T47D (cell line): Measurements from ENCODE around the gene SH3PXD2B.
A peak's percentile ranks its signal among the peaks of the same experiment; 100 is the strongest.
"Not testable (repeated sequence)": the region's sequence is repeated elsewhere in the genome, so short reads cannot be mapped to it uniquely, and the experiment has no call there.

Experiments
- DNase-seq, 2 experiments: peaks; one replicate each; pipeline versions ENCODE4 v3.0.0 to v3.0.0-alpha.2; 2011 to 2012; ENCODE audit warnings: low read depth in 1 of 2, low spot score in 1 of 2
- JUND ChIP-seq: IDR thresholded peaks from 2 replicates; pipeline ENCODE4 v1.6.1; 2012; ENCODE audit warnings: low read depth
- in situ Hi-C: cut with HindIII; loops from 2 replicates; pipeline ENCODE4 v1.10.0; 2016; ENCODE audit warnings: low sequenced_read_pairs, low pct_unique_long_range_greater_than_20kb

The SH3PXD2B gene

DNA sequence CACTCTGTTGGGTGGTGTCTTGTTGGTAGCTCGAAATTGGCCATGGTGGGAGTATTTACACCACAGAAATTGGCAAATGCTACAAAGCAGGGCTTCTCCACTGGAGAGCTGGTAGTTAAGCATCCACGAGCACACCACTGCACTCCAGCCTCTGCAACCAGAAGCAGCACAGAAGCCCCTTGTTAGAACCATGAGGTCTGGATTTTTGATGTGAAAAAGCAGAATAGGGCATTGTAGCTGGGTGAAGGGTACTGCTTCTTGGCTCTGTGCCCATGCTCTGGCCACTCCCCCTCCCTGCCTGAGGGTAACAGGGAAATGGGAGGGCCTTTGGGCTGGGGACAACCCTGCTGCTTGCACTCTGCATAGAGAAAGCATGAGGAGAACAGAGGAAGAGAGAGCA lies 89.6 kb downstream of the SH3PXD2B start:
- DNase-seq: peak in 1 of 2 experiments; percentile 16
- TF ChIP-seq JUND: no peak
- in situ Hi-C loops: no loop called here

- TF ChIP-seq JUND: no peak
- DNase-seq: no peak
- in situ Hi-C loops: no loop called here
Observed at GRCh38 chr5:172362755-172363154, 91.6 kb downstream of the SH3PXD2B start.

- in situ Hi-C loops: no loop called here
- DNase-seq: peak in 1 of 2 experiments; percentile 20
- no peak for TF ChIP-seq JUND
Observed at GRCh38 chr5:172361566-172362238, 92.6 kb downstream of the SH3PXD2B start.

- in situ Hi-C loops: no loop called here
- DNase-seq: no peak
- TF ChIP-seq JUND: no peak
Observed at GRCh38 chr5:172358345-172358744, 96.0 kb downstream of the SH3PXD2B start.

DNA sequence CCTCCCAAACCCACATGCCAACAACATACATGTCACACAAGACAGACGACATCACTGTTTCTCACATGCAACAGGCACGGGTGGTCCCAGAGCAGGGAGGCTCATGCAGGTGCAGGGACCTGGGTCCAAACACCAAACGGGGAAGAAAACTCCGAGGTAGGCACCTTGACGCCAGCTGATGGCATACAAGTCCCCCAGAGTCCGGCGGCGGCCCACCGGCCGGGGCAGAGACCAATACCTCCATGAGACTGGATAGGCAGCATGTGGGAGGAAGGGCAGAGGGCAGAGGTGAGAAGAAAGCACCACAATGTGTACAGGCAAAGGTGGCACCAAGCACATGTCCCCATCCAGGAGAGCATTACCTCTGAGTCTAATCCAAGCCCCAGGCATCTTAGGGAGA lies 97.8 kb downstream of the SH3PXD2B start:
- in situ Hi-C loops: no loop called here
- DNase-seq: no peak
- no peak for TF ChIP-seq JUND

DNA sequence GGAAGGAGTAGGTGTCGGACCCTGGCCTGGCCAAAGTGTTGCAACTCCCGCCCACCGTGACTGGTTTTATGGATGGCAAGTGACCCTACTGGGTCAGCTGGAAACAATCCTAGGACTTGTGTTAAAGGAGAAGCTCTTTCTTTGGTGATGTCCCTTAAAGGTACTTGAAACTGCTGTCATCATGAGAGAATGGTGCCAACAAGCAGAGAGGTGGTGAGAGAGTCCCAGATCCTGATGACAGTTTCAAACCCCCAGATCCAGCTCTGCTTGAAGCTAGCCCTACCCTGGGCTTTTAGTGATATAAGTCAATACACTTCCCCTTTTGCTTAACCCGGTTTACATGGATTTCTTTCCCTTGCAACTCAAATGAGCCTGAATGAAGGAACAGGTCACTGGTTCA lies 98.3 kb downstream of the SH3PXD2B start:
- in situ Hi-C loops: no loop called here
- no peak for TF ChIP-seq JUND
- DNase-seq: no peak

DNA sequence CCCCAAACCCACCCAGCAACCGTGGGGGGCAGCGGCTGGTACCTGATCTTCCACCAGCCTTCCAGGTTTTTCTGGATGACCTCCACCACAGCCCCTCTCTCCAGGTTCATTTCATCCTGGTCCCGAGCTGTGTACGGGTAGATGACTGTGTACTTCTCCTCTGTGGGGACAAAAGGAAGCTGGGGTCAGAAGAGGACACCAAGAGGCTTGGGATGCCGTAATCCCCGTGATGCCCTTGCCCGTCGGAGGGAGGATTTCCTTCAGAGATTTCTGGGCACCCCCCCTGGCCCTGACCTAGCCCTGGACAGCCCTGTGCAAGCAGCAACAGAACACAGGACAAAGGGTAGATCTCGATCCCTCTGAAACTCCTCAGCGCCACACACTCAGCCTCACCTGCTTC lies 100.5 kb downstream of the SH3PXD2B start:
- no peak for DNase-seq

DNA sequence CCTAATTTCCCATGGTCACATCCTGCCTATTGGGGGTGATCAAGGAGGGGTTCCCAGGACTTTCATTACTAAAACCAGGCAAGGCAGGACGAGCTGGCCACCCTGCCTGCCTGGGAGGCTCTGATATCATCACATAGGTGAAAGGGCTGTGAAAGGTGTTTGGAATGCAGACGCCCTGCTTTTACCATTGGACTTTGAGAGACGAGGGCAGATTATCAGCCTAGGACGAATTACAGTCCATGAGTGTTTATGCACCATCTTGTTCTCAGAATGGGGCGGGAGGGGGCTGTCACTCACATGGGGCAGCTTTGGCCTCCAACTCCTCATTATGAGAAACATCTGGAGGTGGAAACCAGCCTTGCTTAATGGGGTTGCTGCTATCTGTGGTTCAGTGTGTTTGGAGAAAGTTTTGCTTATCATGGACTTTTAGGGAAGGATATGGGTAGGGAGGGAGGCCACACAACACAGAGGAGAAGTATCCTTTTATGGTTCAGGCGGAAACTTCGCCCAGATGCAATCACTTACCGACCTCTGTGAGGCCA lies 101.0 kb downstream of the SH3PXD2B start:
- no peak for TF ChIP-seq JUND
- in situ Hi-C loops: no loop called here

More for the DNA sequence above, 100.5 kb downstream of the SH3PXD2B start:
- no peak for TF ChIP-seq JUND
- in situ Hi-C loops: no loop called here

DNA sequence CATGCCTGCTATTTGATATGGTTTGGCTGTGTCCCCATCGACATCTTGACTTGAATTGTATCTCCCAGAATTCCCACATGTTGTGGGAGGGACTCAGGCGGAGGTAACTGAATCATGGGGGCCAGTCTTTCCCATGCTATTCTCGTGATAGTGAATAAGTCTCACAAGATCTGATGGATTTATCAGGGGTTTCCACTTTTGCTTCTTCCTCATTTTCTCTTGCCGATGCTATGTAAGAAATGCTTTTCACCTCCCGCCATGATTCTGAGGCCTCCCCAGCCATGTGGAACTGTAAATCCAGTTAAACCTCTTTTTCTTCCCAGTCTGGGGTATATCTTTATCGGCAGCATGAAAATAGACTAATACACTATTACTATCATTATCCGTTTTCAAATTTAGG lies 101.8 kb downstream of the SH3PXD2B start:
- in situ Hi-C loops, DNase-seq: not testable (repeated sequence)

More for the DNA sequence above, 101.0 kb downstream of the SH3PXD2B start:
- DNase-seq: no peak

DNA sequence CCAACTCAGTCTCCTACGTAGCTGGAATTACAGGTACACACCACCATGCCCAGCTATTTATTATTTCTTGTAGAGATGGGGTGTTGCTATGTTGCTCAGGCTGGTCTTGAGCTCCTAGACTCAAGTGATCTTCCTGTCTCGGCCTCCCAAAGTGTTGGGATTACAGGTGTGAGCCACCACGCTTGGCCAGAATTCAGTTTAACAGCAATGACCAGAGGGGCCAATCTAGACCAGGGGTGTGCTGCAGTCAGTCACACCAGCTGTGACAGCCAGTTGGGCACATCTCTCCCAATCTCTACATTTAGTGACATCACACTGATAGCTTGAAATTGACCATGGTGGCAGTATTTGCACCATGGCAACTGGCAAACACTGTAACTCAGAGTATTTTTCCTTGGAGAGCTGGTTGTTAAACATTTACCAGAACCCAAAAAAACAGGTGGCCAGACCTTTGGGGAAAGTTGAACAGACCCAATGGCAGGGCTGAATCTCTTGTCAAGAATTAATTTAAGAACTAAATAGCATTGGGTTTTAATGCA lies 103.0 kb downstream of the SH3PXD2B start:
- in situ Hi-C loops: no loop called here
- TF ChIP-seq JUND: no peak
- no peak for DNase-seq

DNA sequence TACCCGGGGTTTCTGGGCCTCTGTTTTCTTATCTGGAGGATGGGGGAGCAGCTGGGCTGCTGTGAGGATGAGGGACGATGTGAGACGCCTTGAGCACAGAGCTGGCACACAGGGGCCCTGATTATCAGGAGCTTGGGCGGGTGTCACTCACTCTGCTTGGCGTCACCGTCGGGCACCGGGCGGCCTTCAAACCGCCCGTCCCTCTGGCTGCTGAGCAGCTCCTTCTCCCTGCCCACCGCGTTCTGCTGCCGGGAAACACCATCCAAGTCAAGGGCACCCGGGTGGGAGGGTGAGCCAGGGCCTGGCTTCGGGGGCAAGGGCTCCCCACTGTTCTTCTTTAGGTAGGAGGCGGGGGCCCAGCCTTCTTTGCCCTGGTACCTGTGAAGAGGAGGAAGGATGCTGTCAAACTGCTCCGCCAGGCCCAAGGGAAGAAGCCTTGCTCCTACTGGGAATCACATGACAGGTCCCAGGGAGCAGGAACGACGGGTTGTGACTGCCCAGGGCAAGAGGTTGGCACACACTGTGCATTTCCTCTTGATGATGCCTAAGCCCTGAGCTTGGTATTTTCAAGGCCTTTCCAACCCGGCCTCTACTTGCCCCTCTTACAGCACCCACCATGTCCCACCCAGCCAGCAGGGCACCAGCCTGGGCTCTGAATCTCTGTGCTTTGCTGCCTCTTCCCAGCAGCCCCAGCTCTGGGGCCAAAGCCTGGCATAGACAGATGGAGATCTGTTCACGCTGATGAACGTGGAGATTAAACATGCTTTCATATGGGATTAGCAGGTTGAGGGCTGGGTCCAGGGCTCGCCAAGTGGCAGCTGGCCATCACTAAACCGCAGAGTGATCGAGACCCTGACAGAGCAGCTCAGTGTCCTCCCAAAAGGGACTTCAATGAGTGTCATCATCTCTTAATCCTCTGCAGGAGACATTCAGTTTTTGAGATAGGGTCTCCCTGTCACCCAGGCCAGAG lies 103.8 kb downstream of the SH3PXD2B start:
- DNase-seq: peak; percentile 86 to 90
- in situ Hi-C loops: no loop called here
- no peak for TF ChIP-seq JUND

DNA sequence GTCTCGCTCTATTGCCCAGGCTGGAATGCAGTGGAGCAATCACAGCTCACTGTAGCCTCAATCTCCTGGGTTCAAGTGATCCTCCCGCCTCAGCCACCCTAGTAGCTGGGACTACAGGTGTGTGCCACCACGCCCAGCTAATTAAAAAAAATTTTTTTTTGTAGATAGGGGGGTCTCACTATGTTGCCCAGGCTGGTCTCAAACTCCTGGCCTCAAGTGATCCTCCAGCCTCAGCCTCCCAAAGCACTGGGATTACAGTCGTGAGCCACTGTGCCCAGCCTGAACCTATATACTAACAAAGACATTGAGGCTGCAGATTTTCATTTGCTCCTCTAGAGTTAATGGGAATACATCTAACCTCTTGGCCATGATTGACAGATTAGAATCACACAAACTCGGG lies 105.6 kb downstream of the SH3PXD2B start:
- in situ Hi-C loops, DNase-seq: not testable (repeated sequence)

- DNase-seq: no peak
- in situ Hi-C loops: no loop called here
- no peak for TF ChIP-seq JUND
Observed at GRCh38 chr5:172348084-172348483, 106.2 kb downstream of the SH3PXD2B start.
